ENCODE measurements around the gene NFKB2. TPM values are rescaled to one million over a fixed set of nuclear protein-coding genes. Genes with fewer than 3 reads are reported as not detected.
A peak's percentile ranks its signal among the peaks of the same experiment; 100 is the strongest.

The NFKB2 gene
- total RNA-seq, 6 experiments from 2014 or later, result 7.5 to 46.0 (median 19.4) TPM

GRCh38 chr10:102399217-102400021, 3.9 kb downstream of the NFKB2 start:
- DNase-seq, result peak; percentile 91 to 93 (median 92)

DNA sequence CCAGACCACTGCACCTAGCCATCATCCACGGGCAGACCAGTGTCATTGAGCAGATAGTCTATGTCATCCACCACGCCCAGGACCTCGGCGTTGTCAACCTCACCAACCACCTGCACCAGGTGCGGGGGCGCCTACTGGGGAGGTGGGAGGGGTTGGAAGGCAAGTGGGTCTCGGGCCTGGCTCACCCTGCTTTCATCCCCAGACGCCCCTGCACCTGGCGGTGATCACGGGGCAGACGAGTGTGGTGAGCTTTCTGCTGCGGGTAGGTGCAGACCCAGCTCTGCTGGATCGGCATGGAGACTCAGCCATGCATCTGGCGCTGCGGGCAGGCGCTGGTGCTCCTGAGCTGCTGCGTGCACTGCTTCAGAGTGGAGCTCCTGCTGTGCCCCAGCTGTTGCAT, 4.6 kb downstream of the NFKB2 start:
- ATAC-seq, result no peak
- no peak for TF ChIP-seq CTCF (IDR thresholded peaks at IDR 0.05)
- TF ChIP-seq POLR2A (IDR thresholded peaks at IDR 0.05), result no peak
- no peak for DNase-seq

More at GRCh38 chr10:102399217-102400021, 3.9 kb downstream of the NFKB2 start:
- intact Hi-C loops (cut with DNase I), result loop anchor here in 1 of 2 donors (5.0 kb wide), 1 partner anchor 172 kb away; the partner anchor contains the start of gene ELOVL3
- H3K9me3 ChIP-seq, result no peaks in the 10 kb centered on the region
- peak; percentile 71 to 85 (median 79) for ATAC-seq
- no peaks in the 10 kb centered on the region for H3K27me3 ChIP-seq
- peaks cover 0 to 32% (median under 1%) of the 10 kb centered on the region in 4 donors for H3K36me3 ChIP-seq
- H3K4me1 ChIP-seq, result peaks cover 0 to 10% (median 0%) of the 10 kb centered on the region in 4 donors
- peak; percentile 94 to 99 (median 96) for TF ChIP-seq CTCF (IDR thresholded peaks at IDR 0.05)
- TF ChIP-seq POLR2A (IDR thresholded peaks at IDR 0.05), result peak; percentile 43
- peak overlapping the region; percentile 68 to 83 (median 81) for H3K27ac ChIP-seq
- WGBS (ENCODE audit: insufficient coverage, low coverage, low lambda C conversion rate, missing lambda C conversion rate), result 0% methylated on average over 24 of the region's 72 CpGs
- peak overlapping the region; percentile 47 to 65 (median 60) for H3K4me3 ChIP-seq

DNA sequence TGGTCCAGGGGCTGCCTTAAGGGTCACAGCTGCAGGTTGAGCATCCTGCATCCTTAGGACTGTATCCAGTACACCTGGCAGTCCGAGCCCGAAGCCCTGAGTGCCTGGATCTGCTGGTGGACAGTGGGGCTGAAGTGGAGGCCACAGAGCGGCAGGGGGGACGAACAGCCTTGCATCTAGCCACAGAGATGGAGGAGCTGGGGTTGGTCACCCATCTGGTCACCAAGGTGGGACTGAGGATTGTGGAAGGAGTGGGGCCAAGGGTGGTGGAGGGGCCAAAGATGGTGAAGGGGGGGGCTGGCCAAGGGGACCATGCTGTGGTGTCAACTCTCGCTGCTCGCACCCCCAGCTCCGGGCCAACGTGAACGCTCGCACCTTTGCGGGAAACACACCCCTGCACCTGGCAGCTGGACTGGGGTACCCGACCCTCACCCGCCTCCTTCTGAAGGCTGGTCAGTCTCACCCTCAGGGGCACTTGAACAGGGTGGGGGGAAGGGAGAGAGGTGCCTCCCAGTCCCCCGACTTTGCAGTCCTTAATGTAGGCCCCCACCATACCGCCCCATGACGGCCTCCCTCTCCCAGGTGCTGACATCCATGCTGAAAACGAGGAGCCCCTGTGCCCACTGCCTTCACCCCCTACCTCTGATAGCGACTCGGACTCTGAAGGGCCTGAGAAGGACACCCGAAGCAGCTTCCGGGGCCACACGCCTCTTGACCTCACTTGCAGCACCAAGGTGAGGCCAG, 5.3 kb downstream of the NFKB2 start:
- TF ChIP-seq POLR2A (IDR thresholded peaks at IDR 0.05), result no peak
- TF ChIP-seq CTCF (IDR thresholded peaks at IDR 0.05), result no peak
- no peak for DNase-seq
- Histone ChIP-seq H3K4me3 (no peak overlapping the region), H3K36me3 (peaks cover 0 to 32% (median under 1%) of the 10 kb centered on the region in 4 donors), H3K4me1 (peaks cover 0 to 10% (median 0%) of the 10 kb centered on the region in 4 donors), H3K27ac (no peak overlapping the region), H3K27me3 (no peaks in the 10 kb centered on the region), H3K9me3 (no peaks in the 10 kb centered on the region)
- WGBS (ENCODE audit: insufficient coverage, low coverage, low lambda C conversion rate, missing lambda C conversion rate), result 100% methylated on average over 1 of the region's 22 CpGs
- ATAC-seq, result no peak
- intact Hi-C loops (cut with DNase I), result loop anchor here in 1 of 2 donors (5.0 kb wide), 1 partner anchor 173 kb away; the partner anchor contains the start of gene ELOVL3

More for the DNA sequence above, 4.6 kb downstream of the NFKB2 start:
- intact Hi-C loops (cut with DNase I), result loop anchor here in 1 of 2 donors (5.0 kb wide), 1 partner anchor 173 kb away; the partner anchor contains the start of gene ELOVL3
- Histone ChIP-seq H3K9me3 (no peaks in the 10 kb centered on the region), H3K27ac (no peak overlapping the region), H3K4me3 (no peak overlapping the region), H3K27me3 (no peaks in the 10 kb centered on the region), H3K4me1 (peaks cover 0 to 10% (median 0%) of the 10 kb centered on the region in 4 donors), H3K36me3 (peaks cover 0 to 32% (median under 1%) of the 10 kb centered on the region in 4 donors)
- no CpG with 5 or more reads among the region's 17 CpGs for WGBS (ENCODE audit: insufficient coverage, low coverage, low lambda C conversion rate, missing lambda C conversion rate)

DNA sequence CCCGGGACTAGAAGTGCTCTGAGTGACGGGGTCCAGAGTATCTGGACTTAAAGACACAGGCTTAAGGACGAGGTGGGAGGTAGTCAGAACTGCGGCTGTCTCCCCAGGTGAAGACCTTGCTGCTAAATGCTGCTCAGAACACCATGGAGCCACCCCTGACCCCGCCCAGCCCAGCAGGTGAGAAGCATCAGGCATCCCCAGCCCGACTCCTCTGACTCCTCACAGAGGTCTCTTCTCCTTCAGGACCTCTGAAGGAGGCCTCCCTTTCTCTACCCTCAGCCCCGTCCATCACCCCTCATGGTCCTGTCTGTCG, 5.8 kb downstream of the NFKB2 start:
- WGBS (ENCODE audit: insufficient coverage, low coverage, low lambda C conversion rate, missing lambda C conversion rate), result 100% methylated on average over 4 of the region's 8 CpGs
- Histone ChIP-seq H3K27me3 (no peaks in the 10 kb centered on the region), H3K9me3 (no peaks in the 10 kb centered on the region), H3K27ac (no peak overlapping the region), H3K36me3 (peaks cover 0 to 32% (median under 1%) of the 10 kb centered on the region in 4 donors), H3K4me3 (no peak overlapping the region), H3K4me1 (peaks cover 0 to 6% (median 0%) of the 10 kb centered on the region in 4 donors)
- TF ChIP-seq CTCF (IDR thresholded peaks at IDR 0.05) (no peak), POLR2A (IDR thresholded peaks at IDR 0.05) (no peak)
- no peak for DNase-seq
- intact Hi-C loops (cut with DNase I), result loop anchor here in 1 of 2 donors (5.0 kb wide), 1 partner anchor 174 kb away; the partner anchor contains the start of gene ELOVL3
- ATAC-seq, result no peak
